Stimulated activated CD4-positive, alpha-beta T cell treated with anti-CD3 and anti-CD28 coated beads, Interleukin-4, amount 100 ng/mL, for 4 hours (primary cell): ENCODE measurements around the gene RBFOX2.
A peak's percentile ranks its signal among the peaks of the same experiment; 100 is the strongest.
"Not testable (repeated sequence)": the region's sequence is repeated elsewhere in the genome, so short reads cannot be mapped to it uniquely, and the experiment has no call there.

Source experiments
- DNase-seq, 2 experiments: peaks; one replicate each; pipeline ENCODE4 v3.0.0-alpha.2; 2020

Gene RBFOX2

GRCh38 chr22:36028646-36029405 lies at the start of gene RBFOX2:
TSS of gene RBFOX2 (minus strand) at chr22:36028824. CDS start at chr22:36028425, 399 bp downstream.
- peak; percentile 77 to 85 for DNase-seq

DNA sequence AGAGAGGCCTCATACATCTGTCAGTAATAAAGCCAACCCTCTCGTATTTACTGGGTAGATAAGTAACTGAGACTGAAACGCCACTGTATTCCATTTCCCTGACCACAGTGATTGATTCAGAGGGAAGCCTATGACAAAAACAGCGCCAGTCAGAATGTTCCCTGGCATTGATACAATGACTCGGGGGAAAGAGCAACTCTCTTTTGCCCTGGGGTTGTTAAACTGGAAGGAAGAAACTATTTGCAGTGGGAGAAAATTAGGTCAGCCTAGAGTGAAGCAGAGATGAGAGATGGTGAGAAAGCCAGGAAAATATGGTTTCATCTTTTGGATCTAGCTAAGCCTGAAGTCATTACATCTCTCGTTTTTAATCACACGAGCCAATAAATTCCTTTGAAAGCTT lies 48.6 kb upstream of the RBFOX2 start:
- no peak for DNase-seq

DNA sequence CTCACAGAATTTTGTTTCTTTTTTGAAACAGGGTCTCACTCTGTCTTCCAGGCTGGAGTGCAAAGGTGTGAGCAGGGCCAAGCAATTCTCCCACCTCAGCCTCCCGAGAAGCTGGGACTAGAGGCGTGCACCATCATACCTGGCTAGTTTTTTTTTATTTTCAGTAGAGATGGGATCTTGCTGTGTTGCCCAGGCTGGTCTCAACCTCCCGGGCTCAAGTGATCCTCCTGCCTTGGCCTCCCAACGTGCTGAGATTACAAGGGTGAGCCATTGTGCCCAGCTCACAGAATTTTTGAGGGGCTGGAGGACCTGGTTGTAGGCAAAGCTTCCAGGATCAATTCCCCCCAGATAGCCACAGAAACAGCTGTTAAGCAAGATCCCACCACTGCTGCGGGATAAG lies 47.1 kb upstream of the RBFOX2 start:
- DNase-seq: no peak

GRCh38 chr22:36075230-36075629 lies 46.6 kb upstream of the RBFOX2 start:
- no peak for DNase-seq

- DNase-seq: no peak
Measured at GRCh38 chr22:36073476-36073875, 44.9 kb upstream of the RBFOX2 start.

- not testable (repeated sequence) for DNase-seq
Measured at GRCh38 chr22:36070645-36071044, 42.0 kb upstream of the RBFOX2 start.

GRCh38 chr22:36069368-36069767 lies 40.7 kb upstream of the RBFOX2 start:
- DNase-seq: no peak

- DNase-seq: no peak
Measured at GRCh38 chr22:36068776-36069344, 40.2 kb upstream of the RBFOX2 start.

- DNase-seq: no peak
Measured at GRCh38 chr22:36067235-36067558, 38.6 kb upstream of the RBFOX2 start.

GRCh38 chr22:36065775-36066544 lies 37.3 kb upstream of the RBFOX2 start:
- DNase-seq: peak; percentile 49 to 62

- no peak for DNase-seq
Measured at GRCh38 chr22:36065462-36065774, 36.8 kb upstream of the RBFOX2 start.

GRCh38 chr22:36064358-36064757 lies 35.7 kb upstream of the RBFOX2 start:
- DNase-seq: no peak

GRCh38 chr22:36056980-36057379 lies 28.4 kb upstream of the RBFOX2 start:
- no peak for DNase-seq

GRCh38 chr22:36055376-36056295 lies 27.0 kb upstream of the RBFOX2 start:
- DNase-seq: no peak

DNA sequence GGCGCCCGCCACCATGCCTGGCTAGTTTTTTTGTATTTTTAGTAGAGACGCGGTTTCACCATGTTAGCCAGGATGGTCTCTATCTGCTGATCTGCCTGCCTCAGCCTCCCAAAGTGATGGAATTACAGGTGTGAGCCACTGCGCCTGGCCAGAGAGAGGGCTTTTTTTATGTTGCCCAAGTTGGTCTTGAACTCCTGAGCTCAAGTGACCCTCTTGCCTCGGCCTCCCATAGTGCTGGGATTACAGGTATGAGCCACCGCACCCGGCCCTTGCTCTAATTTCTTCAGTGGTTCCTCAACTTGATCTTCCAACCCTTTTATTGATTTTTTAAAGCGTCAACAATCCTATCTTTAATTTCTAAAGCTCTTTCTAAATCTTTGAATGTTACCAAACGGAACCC lies 25.8 kb upstream of the RBFOX2 start:
- DNase-seq: not testable (repeated sequence)

DNA sequence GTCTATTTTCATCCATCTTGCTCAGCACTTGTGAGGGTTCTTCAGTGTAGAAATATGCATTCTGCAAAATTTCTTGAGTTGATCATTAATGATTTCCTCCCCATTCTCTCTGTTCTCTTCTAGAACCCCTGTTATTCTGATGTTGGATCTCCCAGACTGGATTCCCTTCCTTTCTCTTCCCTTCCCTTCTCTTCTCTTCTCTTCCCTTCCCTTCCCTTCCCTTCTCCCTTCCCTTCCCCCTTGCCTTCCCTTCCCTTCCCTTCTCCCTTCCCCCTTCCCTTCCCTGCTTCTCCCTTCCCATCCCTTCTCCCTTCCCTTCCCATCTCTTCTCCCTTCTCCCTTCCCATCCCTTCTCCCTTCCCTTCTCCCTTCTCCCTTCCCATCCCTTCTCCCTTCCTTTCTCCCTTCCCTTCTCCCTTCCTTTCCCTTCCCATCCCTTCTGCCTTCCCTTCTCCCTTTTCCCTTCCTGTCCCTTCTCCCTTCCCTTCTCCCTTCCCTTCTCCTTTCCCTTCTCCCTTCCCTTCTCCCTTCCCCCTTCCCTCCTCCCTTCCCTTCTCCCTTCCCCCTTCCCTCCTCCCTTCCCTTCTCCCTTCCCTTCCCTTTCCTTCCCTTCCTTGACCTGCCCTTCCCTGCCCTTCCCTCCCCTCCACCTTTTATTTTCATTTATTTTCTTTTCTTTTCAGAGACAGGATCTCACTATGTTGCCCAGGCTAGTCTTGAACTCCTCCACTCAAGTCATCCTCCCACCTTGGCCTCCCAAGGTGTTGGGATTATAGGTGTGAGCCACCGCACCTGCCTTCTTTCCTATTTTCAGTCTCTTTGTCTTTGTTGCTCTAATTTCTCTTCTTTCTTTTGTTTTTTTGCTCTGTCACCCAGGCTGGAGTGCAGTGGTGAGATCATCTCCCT lies 24.9 kb upstream of the RBFOX2 start:
- no peak for DNase-seq

DNA sequence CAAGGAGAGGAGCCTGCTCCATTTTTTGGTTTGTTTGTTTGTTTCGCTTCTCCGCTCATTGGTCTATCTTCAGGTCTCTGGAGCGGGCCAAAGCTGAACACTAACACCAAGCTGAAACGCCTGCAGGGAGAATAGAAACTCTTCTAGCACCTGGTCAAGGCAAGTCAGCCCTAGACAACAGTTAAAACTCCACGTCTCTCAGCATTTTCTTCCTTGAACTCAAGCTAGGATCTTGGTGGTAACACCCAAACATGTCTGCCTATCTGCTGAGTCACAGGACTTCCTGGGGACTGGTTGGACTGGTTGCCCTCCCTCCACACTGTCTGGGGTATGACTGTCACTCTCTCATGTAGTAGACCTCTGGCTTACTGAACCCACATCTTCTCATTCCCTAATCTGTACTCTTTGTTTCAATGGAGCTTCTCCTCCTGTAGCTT lies 23.9 kb upstream of the RBFOX2 start:
- peak in 1 of 2 experiments; percentile 7 for DNase-seq

DNA sequence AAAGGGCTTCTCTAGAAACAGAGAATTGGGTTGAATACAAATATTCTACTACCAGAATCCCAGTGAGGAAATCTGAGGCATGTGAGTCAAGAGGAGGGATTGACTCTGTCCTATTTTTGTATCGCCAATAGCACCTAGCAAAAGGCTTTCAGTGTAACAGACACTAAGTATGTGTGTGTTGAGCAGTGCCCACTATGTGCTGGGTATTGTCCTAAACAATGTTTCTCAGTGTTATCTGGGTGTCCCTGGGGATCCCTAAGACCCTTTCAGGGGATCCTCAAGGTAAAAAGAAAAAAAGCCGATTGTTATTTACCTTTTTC lies 21.0 kb upstream of the RBFOX2 start:
- DNase-seq: no peak

DNA sequence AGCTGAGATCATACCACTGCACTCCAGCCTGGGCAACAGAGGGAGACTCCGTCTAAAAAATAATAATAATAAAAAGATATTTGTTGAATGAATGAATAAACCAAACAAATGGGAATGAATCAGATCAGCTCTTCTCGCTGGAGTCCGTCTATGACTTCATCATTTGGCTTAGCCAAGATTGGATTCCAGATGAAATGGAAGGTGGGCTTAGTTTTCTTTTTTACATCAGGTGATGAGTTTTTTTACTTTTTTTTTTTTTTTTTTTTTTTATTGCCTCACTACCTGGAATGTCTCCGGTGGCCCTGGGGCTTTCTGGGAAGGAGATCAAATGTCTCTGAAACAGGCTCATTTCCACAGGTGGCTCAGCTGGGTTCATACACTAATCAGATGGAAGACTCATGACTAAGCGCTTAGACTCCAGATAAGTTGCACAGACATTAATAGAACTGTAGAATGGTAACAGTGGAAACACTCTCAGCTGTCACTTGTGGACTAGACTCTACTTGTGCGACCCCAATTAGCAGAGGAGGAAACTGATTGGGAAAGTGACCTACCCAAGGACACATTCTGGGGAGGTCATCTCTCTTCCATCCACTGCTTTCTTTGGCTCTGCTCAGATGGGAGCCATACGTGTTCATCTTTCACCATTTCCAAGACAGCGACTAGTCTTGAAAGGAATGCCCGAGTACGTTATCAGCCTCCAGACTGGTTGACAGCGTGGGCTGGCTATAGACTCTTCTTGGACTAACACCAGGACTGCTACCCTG lies 20.5 kb upstream of the RBFOX2 start:
- DNase-seq: no peak

DNA sequence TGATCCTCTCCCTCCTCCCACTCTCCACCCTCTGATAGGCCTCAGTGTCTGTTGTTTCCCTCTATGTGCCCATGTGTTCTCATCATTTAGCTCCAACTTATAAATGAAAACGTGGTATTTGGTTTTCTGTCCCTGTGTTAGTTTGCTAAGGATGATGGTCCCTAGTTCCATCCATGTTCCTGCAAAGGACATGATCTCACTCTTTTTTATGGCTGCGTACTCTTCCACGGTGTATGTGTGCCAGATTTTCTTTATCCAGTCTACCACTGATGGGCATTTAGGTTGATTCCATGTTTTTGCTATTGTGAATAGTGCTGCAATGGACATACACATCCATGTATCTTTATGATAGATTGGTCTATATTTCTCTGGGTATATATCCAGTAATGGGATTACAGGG lies 15.9 kb upstream of the RBFOX2 start:
- DNase-seq: not testable (repeated sequence)

DNA sequence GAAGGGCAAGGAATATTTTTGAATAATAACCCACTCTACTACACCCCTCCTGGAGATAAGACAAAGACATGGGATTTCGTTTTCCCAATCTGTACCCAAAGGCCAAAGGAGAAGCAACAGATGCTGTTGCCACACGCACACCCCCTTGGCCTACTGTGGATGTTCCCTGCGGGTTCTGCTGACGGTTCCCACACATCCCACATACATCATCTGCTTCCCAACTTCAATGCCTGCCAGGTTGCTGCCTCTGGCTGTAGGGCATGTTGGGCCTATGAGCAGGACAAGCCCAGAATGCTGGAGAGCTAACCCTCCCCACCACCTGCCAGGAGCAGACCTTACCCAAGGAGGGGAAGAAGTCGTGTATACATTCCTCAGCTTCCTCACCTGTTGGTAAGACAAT lies 13.6 kb upstream of the RBFOX2 start:
- DNase-seq: no peak
